Retina (tissue), 1 donor: ENCODE data around the gene ZNF335.
"Not testable (repeated sequence)": the region's sequence is repeated elsewhere in the genome, so short reads cannot be mapped to it uniquely, and the experiment has no call there.

ENCODE experiments used
- DNase-seq: peaks from one replicate; pipeline ENCODE4 v3.0.0-alpha.2; 2016

The ZNF335 gene

GRCh38 chr20:46002008-46002407 is 30.0 kb upstream of the ZNF335 start:
- no peak for DNase-seq

DNA sequence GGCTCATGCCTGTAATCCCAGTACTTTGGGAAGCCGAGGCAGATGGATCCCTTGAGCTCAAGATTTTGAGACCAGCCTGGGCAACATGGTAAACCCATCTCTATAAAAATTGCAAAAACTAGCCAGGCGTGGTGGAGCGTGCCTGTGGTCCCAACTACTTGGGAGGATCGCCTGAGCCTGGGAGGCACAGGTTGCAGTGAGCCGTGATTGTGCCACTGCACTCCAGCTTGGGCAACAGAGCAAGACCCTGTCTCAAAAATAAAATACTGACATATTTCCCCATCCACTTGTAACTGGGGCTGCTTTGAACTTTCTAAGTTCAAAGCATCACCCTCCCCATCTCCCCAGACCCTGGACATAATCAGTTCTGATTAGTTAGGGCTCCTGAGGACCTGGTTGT is 29.5 kb upstream of the ZNF335 start:
- no peak for DNase-seq

DNA sequence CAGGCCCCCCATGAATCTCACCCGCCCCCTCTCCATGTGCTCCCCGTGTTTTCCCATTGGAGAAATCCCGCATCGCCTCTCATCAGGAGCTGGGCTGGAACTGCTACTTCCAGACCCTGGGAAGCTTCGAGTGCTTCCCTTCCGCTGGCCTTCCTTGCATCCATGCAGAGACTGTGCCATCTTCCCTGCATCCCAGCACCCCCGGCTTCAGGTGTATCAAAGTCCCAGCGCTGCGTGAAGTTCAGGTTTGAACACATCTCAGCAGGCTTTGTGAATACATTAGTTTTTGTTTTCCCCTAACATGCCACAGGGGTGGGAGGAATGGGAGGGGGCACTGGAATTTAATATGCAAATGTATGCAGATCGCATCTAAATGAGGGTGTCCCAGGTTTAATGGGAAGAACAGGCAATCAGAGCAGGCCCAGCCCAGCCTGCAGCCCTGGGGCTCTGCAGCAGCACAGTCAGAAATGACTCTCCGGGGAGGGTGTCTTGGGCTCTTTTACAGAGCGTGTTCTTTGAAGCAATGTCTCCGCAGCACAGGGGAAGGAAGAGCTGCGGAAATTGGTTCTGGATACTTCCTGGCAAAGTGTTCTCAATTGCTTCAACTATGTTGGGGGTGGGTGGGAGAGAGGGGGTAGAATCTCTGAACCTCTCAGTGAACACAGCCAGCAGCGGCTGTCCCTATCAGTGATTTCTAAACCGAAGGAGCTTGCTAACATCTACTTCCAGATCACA is 28.4 kb upstream of the ZNF335 start:
- no peak for DNase-seq

DNA sequence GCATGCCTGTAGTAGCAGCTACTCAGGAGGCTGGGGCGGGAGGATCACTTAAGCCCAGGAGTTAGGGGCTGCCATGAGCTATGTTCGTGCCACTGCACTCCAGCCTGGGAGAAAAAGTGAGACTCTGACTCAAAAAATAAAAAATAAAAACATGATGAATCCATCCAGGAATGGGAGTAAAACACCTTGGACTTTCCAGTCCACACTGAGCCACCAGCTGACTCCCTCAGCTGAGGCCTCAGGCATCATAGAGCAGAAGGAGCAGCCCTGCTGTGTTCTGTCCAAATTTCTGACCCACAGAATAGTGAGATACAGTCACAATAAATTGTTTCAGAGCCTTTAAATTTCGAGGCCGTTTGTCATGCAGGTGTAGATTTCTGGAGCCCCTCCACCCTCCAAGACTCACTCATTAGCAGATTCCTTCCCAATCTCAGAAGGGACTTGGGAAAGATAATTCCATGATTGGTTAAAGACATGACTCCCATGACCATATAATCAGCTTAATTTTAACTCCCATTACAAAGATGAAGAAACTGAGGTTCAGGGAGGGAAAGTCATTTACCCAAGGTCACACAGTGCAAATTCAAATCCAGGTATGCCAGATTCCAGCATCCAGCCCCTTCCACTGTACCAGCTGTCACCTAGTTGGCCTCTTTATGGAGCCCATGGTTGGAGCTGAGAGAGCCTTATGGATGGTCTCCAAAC is 27.7 kb upstream of the ZNF335 start:
- no peak for DNase-seq

DNA sequence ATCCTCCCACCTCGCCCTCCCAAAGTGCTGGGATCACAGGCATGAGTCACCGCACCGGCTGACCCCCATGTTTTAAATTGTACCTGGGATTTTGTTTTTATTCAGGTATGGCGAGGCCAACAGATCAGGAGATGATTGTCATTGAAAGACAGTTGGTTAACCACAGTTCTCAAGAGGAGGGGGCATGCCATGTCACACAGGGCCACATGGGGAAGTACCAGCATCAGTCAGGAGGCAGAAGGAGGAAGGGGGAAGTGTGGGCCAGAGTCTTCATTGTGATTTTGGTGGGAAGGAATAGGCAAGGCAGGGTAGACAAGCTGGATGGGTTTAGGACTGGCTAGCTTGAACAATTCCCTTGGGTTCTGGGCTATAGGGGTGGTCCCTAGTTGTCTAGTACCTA is 26.8 kb upstream of the ZNF335 start:
- DNase-seq: no peak

- no peak for DNase-seq
These were observed 26.3 kb upstream of the ZNF335 start for GRCh38 chr20:45998337-45998736.

DNA sequence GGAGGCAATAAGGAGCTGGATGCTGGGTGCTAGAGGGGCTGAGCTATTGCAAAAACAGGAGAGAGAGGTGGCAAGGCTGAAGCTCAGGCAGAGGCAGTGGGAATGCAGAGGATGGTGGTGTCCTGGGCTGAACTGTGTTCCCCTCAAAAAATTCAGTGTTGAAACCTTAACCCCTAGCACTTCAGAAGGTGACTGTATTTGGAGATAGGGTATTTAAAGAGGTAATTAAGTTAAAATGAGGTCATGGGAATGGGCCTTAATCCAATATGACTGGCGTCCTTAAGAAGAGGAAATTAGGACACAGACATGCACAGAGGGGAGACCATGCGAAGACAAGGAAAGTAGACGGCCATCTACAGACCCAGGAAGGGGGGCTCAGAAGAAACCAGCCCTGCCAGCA is 25.2 kb upstream of the ZNF335 start:
- no peak for DNase-seq

DNA sequence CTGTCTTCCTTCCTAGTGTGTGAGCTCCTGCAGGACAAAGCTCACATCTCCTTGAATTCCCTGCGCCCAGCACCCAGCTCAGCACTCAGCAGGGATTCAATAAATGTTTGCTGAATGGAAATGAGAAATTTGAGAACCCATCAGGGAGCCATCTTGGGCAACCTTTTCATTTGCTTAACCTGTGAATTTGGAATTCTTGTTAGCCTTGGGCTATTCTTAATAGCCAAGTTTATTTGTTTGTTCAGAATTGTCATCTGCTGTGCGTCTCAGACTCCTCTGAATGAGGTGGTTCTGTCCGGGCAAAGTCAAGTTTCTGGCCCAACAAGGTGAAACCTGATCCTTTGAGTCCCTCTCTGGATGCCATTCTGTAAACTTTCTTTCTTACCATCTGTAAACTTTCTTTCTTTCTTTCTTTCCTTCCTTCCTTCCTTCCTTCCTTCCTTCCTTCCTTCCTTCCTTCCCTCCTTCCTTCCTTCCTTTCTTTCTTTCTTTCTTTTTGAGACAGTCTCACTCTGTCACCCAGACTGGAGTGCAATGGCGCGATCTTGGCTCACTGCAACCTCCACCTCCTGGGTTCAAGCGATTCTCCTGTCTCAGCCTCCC is 23.6 kb upstream of the ZNF335 start:
- not testable (repeated sequence) for DNase-seq

- DNase-seq: no peak
These were observed 22.9 kb upstream of the ZNF335 start for GRCh38 chr20:45994761-45995493.

DNA sequence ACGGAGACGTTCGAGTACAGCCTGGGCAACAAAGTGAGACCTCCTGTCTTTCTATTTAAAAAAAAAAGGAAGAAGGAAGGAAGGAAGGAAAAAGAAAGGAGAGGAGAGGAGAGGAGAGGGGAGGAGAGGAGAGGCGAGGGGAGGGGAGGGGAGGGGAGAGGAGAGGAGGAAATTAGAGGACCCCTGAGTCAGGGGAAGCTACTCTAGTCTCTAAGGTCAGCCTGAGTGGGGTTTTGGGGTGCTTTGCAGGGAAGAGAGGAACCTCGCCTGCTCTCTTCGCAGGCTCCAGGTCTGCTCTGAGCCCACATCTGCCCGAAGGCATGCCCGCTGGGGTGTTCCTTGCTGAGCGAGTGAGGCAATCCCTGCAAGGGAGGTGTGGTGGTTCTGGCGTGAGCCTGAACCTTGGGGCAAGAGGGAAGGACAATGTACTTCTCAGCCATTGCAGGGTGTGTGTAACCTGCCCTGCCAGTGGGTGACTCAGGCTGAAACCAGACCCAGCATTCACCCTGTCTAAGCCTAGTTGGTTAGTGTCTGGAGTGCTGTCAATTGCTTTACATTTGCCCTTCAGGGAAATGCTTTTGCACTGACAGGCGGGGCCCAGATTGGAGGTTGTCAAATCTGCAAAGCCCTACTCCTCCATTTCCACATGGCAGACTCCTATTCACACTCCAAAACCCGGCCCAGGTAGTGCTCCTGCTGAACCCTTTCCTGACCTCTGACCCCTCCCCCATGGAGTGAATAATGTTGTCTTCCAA is 21.4 kb upstream of the ZNF335 start:
- no peak for DNase-seq

DNA sequence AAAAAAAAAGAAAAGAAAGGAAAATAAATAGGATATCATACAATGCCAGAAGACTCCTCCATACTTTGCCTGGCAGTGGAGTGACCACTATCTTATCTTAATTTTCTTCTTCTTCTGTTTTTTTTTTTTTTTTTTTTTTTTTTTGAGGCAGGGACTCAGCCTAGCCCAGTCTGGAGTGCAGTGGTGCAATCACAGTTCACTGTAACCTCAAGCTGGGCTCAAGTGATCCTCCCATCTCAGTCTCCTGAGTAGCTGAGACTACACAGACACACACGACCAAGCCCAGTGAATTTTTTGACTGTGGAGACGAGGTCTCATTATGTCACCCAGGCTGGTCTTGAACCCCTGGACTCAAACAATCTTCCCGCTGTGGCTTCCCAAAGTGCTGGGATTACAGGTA is 19.6 kb upstream of the ZNF335 start:
- no peak for DNase-seq

- not testable (repeated sequence) for DNase-seq
These were observed 16.8 kb upstream of the ZNF335 start for GRCh38 chr20:45988830-45989229.

DNA sequence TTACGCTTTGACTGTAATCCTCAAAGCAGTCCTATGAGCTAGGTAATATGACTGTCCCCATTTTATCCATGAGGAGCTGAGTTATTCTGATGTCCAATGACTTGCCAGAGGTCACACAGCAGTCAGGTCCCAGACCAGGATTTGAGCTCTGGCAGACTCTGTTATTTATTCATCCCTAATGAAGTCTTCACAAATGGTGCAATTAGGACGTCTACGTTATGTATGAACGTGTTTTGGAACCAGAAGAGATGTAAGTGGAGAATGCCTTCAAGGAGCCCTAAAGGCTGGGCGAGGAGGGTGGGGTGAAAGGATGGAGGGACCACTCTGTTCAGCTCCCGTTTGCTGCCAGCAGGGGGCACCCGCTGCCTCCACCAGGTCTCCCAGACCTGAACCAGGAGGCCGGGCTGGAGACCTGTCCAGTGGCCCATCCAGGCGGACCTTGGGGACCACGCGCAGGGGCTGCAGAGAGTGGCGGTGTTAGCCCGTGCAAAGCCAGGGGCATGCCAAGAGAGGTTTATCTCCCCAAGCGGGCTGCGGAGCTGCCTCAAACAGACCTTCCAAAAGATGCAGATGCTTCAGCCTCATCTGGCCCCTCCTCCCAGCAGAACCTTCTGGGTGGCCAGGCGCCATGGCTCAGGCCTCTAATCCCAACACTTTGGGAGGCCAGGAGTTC is 15.2 kb upstream of the ZNF335 start:
- DNase-seq: peak; percentile 87

DNA sequence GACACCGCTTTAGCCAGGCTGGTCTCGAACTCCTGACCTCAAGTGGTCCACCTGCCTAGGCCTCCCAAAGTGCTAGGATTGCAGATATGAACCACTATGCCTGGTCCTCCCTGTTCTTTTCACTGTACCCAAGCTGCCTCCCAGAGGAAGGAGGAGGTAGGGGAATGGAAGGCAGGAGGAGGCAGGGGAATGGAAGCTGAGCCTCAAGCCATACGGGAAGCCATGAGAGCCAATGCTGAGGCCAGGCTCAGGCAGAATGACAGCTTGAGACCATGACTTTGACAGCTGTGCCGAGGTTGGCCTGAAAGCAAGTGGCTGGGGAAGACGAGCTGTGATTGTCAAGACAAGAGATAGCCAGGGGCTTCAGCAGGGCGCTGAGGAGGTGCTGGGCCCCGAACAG is 13.6 kb upstream of the ZNF335 start:
- peak; percentile 32 for DNase-seq

GRCh38 chr20:45983279-45983743 is 11.3 kb upstream of the ZNF335 start:
- DNase-seq: no peak

DNA sequence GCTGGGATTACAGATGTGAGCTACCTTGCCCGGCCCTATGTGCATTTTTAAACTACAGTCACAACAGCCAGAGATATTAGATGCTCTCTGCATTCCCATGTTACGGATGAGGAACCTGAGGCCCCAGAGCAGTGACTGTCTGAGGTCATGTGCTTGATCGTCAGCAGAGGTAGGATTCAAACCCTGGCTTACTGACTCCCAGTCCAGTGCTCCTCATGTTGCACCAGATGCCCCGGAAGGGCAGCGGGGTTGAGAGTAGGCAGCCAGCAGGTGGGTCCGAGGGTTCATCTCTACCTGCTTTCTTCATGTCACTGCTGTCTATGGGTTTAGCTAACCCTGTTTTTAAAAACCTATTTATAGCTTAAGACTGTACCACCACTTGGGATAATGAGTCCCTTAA is 9.3 kb upstream of the ZNF335 start:
- DNase-seq: no peak

GRCh38 chr20:45976086-45976485 is 4.1 kb upstream of the ZNF335 start:
- no peak for DNase-seq

DNA sequence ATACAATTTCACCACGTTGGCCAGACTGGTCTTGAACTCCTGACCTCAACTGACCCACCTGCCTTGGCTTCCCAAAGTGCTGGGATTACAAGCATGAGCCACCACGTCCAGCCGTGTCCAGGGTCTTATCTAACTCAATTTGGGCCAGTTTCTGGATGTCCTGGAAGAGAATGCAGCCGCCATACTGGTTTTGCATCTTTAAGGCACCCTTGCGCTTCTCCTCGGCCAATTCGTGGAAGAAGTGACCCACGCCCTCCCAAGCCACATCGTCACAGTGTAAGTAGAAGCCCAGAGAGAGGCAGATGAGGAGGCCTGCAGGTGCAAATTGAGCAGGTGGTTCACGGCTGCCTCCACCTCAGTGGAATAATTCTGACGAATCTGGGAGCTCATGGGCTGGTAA is 3.7 kb upstream of the ZNF335 start:
- DNase-seq: no peak

GRCh38 chr20:45974896-45975565 is 3.0 kb upstream of the ZNF335 start:
- no peak for DNase-seq

DNA sequence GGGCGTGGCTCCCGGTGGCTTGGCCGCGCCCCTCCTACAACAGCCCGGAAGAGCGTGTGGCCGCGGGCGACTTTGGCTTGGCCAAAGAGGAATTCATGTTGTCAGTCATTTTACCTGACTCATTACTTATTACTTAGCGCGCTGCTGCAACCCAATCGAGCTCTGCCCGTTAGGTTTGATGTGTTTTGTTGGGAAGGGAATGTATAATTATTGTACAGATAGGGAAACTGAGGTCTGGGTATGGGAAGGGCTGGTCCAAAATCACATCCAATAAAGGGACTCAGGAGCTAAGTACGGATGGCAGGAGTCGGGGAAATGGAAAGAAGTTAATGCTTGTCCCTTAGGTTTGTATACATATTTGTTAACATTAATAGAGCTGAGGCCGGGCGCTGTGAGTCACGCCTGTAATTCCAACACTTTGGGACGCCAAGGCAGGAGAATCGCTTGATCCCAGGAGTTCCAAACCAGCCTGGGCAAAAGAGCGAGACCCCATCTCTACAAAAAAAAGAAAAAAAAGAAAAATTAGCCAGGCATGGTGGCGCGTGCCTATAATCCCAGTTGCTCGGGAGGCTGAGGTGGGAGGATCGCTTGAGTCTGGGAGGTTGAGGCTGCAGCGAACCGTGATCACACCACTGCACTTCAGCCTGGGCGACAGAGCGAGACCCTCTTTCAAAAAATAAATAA is 639 bp upstream of the ZNF335 start:
- DNase-seq: no peak

DNA sequence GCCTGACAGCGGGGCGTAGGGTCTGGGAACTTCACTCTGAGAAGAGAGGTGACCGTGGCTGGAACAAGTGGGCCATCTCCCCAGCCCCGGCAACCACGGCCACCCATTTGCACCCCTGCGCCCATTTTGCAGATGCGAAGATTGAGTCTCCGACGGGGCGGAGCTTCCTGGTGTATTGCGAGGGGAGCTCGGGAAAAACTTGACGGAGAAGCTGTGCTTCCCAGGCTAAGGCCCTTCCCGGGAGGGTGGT is 653 bp downstream of the ZNF335 start:
- DNase-seq: no peak
